Measurements from ENCODE around the gene SMPD3. TPM values are rescaled to one million over a fixed set of nuclear protein-coding genes. Genes with fewer than 3 reads are reported as not detected.

Gene SMPD3
- total and polyA plus RNA-seq, 2 donors (not counting 3 experiments of a cell fraction or from before 2014, with no cell fraction given), result not detected

- Histone ChIP-seq H3K9me3 (replicated peaks; ENCODE audit: control insufficient read depth, insufficient read depth, low read length) (no peaks in the 10 kb centered on the region), H3K4me1 (ENCODE audit: control insufficient read depth, extremely low read depth, insufficient read depth, low read length) (peaks cover 34% of the 10 kb centered on the region), H3K9ac (replicated peaks; ENCODE audit: extremely low read depth, insufficient read depth, low read length) (no peak overlapping the region), H3K27me3 (ENCODE audit: control insufficient read depth in 2 of 2, insufficient read depth in 2 of 2, low read length in 2 of 2) (no peaks in the 10 kb centered on the region), H4K20me1 (replicated peaks; ENCODE audit: control insufficient read depth, extremely low read depth, insufficient read depth, low read length) (no peaks in the 10 kb centered on the region), H3K4me2 (ENCODE audit: insufficient read depth, low read length) (no peak overlapping the region), H3K9me1 (replicated peaks; ENCODE audit: control insufficient read depth, extremely low read depth, insufficient read depth, low read length) (no peaks in the 10 kb centered on the region), H3K36me3 (ENCODE audit: control insufficient read depth in 2 of 2, extremely low read depth in 1 of 2, insufficient read depth in 2 of 2, low read length in 2 of 2) (peaks cover 2 to 3% of the 10 kb centered on the region in 2 experiments), H2AFZ (ENCODE audit: low read depth, low read length) (no peak overlapping the region), H3K27ac (ENCODE audit: insufficient read depth, low read depth, low read length) (no peak overlapping the region), H3K79me2 (ENCODE audit: control insufficient read depth, insufficient read depth, low read length) (no peaks in the 10 kb centered on the region), H3K4me3 (replicated peaks in 1 of 3; ENCODE audit: insufficient read depth in 1 of 3, low read depth in 1 of 3, low read length in 3 of 3) (no peak overlapping the region)
- no TSS peak for BruUV-seq (replicated peaks)
- DNase-seq (ENCODE audit: low read depth, low spot score) (peak; percentile 83), FAIRE-seq (peak; percentile 89)
- peak; percentile 87 to 97 for TF ChIP-seq CTCF (IDR thresholded peaks at IDR 0.05; ENCODE audit: extremely low read depth in 1 of 2, insufficient read depth in 1 of 2, low read depth in 1 of 2, low read length in 2 of 2)
- TF ChIP-seq POLR2A (IDR thresholded peaks at IDR 0.05; ENCODE audit: low read depth, low read length), result no peak
- intact Hi-C loops (cut with micrococcal nuclease), result loop anchor here (1.0 to 10.0 kb wide), 5 partner anchors 17 to 244 kb away; partner anchors contain the start of genes NFATC3 and PRMT7
- ChIA-PET POLR2A (no interaction called here), CTCF (interaction anchor here (0.6 to 7.0 kb wide), 19 partner anchors 9 to 94 kb away, joined by 3 to 212 read pairs (median 4); partner anchors contain the start of genes PLA2G15, PRMT7, SLC7A6 and SLC7A6OS)
- dilution Hi-C loops (cut with MboI; ENCODE audit: extremely low pct_ligation_motif_present, low sequenced_read_pairs), result no loop called here
Observed at GRCh38 chr16:68328151-68328859, 120.0 kb downstream of the SMPD3 start.

- Histone ChIP-seq H3K4me2 (ENCODE audit: insufficient read depth, low read length) (no peak overlapping the region), H3K9me1 (replicated peaks; ENCODE audit: control insufficient read depth, extremely low read depth, insufficient read depth, low read length) (no peaks in the 10 kb centered on the region), H4K20me1 (replicated peaks; ENCODE audit: control insufficient read depth, extremely low read depth, insufficient read depth, low read length) (no peaks in the 10 kb centered on the region), H3K27ac (ENCODE audit: insufficient read depth, low read depth, low read length) (peak overlapping the region; percentile 27), H3K4me1 (ENCODE audit: control insufficient read depth, extremely low read depth, insufficient read depth, low read length) (peaks cover 12% of the 10 kb centered on the region), H3K9ac (replicated peaks; ENCODE audit: extremely low read depth, insufficient read depth, low read length) (no peak overlapping the region), H3K4me3 (replicated peaks in 1 of 3; ENCODE audit: insufficient read depth in 1 of 3, low read depth in 1 of 3, low read length in 3 of 3) (no peak overlapping the region), H3K36me3 (ENCODE audit: control insufficient read depth in 2 of 2, extremely low read depth in 1 of 2, insufficient read depth in 2 of 2, low read length in 2 of 2) (peaks cover 2 to 3% of the 10 kb centered on the region in 2 experiments), H3K79me2 (ENCODE audit: control insufficient read depth, insufficient read depth, low read length) (no peaks in the 10 kb centered on the region), H3K9me3 (replicated peaks; ENCODE audit: control insufficient read depth, insufficient read depth, low read length) (no peaks in the 10 kb centered on the region), H2AFZ (ENCODE audit: low read depth, low read length) (no peak overlapping the region), H3K27me3 (ENCODE audit: control insufficient read depth in 2 of 2, insufficient read depth in 2 of 2, low read length in 2 of 2) (no peaks in the 10 kb centered on the region)
- TF ChIP-seq MAX (IDR thresholded peaks at IDR 0.05; ENCODE audit: insufficient read depth, insufficient read length) (no peak), JUN (IDR thresholded peaks at IDR 0.05; ENCODE audit: borderline replicate concordance, insufficient read depth, insufficient read length, low read depth) (peak; percentile 49), POLR2AphosphoS5 (IDR thresholded peaks at IDR 0.05; ENCODE audit: insufficient read depth, low read depth, low read length) (peak; percentile 33), GATA2 (IDR thresholded peaks at IDR 0.05; ENCODE audit: insufficient read depth, insufficient read length, low read depth, low read length) (no peak), CTCF (IDR thresholded peaks at IDR 0.05; ENCODE audit: extremely low read depth in 1 of 2, insufficient read depth in 1 of 2, low read depth in 1 of 2, low read length in 2 of 2) (no peak), FOS (IDR thresholded peaks at IDR 0.05; ENCODE audit: borderline replicate concordance, insufficient read depth, low read length) (peak; percentile 70), EZH2 (IDR thresholded peaks at IDR 0.05; ENCODE audit: borderline replicate concordance, low read depth, low read length, severe bottlenecking) (no peak), MYC (IDR thresholded peaks at IDR 0.05; ENCODE audit: low read depth, low read length) (no peak), POLR2A (IDR thresholded peaks at IDR 0.05; ENCODE audit: low read depth, low read length) (no peak)
- ChIA-PET CTCF (interaction anchor here (0.8 to 5.3 kb wide), 12 partner anchors 11 to 185 kb away, joined by 3 to 101 read pairs (median 6); partner anchors contain the start of genes PRMT7, SLC7A6 and SLC7A6OS), POLR2A (interaction anchor here (1.0 to 1.2 kb wide), 2 partner anchors 14 to 60 kb away, joined by 3 to 6 read pairs; partner anchors contain the start of genes PRMT7, SLC7A6 and SLC7A6OS)
- no TSS peak for BruUV-seq (replicated peaks)
- DNase-seq (ENCODE audit: low read depth, low spot score) (peak; percentile 69), FAIRE-seq (peak; percentile 96)
- intact Hi-C loops (cut with micrococcal nuclease), result loop anchor here (2.0 to 10.0 kb wide), 2 partner anchors 14 to 240 kb away; partner anchors contain the start of genes NFATC3, PRMT7 and SLC7A6OS
- dilution Hi-C loops (cut with MboI; ENCODE audit: extremely low pct_ligation_motif_present, low sequenced_read_pairs), result no loop called here
Observed at GRCh38 chr16:68324780-68325357, 123.4 kb downstream of the SMPD3 start.

Measured in endothelial cell of umbilical vein (primary cell).